HL-60/S4 treated with retinoic acid at 250 ng/mL for 4 days and 3 days (cell line): ENCODE measurements around the gene TOP1.

Experiments
- in situ Hi-C: fragments of 300-500 bp; cut with MboI; formaldehyde crosslinking; loops from 2 replicates; pipeline ENCODE4 v1.7.0; 2022; ENCODE audit warnings: low sequenced_read_pairs

The TOP1 gene

DNA sequence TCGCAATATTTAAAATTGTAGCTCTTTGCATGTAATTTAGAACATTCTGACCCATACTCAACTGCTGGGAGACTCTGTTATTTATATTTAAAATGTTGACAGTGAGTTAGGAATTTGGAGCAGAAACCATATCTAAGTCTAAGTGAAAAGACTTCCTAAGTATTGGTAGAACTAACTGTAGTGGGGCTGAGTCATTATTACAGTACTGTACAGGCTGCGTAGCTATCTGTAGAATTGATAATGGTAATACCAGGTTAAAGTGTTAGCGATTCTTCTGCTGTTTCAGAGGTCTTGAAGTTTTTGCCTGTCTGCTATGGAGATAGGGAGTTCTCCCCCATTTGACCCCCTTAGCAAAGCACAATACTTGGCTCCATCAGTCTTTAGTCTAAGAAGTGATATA lies 3.6 kb downstream of the TOP1 start:
- in situ Hi-C loops: no loop called here

DNA sequence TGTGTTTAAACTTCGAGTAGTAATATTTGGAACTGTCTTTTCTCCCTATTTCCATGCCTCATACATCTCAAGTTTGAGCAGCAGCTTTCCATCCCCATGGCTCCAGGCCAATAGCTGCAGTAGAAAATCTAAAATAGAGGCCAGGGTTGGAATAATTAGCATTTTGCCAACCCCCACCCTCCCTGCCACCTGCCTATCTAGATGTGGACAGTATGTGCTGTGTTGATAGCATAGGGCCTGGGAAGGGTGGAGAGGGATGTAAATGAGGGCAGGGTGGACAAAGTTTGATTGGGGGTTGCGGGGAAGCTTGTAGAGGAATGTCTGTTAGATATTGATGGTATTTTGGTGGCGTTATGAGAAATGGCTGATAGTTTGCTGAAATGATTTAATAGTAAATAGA lies 5.6 kb downstream of the TOP1 start:
- in situ Hi-C loops: no loop called here

DNA sequence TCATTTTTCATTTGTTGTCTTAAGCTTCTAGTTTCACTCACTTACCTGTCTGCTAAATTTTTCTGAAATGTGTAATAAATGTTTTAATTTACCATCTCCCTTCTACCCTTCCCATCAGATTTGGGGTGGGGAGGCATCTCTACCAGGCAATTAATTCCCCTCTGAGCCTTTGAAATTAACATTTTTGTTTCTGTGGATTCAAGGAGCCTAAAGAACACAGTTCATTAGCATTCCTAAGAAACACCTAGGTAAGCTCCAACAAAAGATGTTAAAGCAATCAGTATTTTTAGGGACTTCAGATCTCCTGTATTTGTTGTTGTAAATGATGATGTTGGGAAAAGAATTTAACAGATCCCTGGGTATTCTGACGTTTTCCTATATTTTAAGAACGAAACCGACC lies 6.6 kb downstream of the TOP1 start:
- in situ Hi-C loops: no loop called here

DNA sequence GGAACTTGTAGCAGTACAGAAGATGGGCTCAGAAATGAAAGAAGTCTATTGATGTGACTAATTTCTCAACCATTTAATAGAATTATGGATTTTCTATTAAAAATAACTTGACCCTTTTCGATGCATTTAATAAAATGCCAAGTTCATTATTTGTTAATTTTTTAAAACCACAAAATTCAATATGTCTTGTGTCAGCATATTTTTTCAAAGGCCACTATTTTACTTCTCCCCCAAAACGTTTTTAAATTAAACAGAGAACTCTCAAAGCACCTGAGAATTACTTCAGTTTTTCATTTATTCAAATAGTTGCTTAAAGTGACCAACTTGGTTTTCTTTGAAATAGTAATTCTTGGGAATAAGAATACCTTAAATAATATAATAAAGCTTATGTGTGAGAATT lies 8.6 kb downstream of the TOP1 start:
- in situ Hi-C loops: no loop called here

DNA sequence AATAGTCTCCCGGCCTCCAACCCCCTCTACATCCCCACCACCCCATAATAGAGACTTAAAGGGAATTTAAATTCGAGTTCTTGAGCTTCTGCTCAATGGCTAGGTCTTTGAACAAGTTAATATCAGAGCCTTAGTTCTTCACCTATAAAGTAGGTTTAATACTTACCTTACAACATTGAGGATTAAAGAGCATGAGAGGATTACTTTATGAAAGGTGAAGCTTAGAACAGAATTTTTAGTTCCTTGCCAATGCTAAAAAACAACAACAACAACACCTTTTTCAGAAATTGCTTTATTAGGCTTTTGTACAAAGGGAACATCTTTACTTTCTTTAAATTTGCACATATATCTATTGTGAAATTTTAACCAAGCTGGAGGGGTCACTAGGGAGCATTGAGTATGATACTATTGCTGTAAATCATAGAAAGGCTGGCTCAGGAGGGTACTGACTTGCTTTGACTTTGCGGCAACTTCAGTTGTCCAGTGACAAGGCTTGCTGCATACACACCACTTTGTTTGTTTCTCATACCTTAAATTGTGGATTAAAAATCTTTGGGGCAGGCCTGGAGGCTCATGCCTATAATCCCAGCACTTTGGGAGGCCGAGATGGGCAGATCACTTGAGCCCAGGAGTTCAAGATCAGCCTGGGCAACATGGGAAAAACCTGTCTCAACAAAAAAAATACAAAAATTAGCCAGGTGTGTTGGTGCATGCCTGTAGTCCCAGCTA lies 9.7 kb downstream of the TOP1 start:
- in situ Hi-C loops: no loop called here

DNA sequence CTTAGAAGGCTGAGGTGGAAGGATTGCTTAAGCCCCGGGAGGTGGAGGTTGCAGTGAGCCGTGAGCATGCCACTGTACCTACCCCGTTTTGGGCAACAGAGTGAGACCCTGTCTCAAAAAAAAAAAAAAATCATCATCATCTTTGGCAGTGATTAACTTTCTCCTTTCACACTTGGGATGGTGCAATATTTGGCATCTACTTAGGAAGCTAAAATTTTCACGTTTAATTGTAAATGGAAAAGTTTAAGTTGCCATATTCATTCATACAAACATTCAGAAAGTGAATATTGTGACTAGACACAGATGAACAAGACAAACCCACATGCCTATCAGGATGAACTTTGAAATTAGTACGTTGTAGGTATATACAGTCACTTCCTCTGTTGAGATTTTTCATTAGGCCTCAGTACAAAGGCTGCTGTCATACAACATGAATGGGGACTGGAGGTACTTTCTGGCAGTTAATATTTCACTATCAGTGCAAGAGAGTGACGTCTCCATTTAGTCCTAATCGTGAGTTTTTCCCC lies 10.3 kb downstream of the TOP1 start:
- in situ Hi-C loops: no loop called here

DNA sequence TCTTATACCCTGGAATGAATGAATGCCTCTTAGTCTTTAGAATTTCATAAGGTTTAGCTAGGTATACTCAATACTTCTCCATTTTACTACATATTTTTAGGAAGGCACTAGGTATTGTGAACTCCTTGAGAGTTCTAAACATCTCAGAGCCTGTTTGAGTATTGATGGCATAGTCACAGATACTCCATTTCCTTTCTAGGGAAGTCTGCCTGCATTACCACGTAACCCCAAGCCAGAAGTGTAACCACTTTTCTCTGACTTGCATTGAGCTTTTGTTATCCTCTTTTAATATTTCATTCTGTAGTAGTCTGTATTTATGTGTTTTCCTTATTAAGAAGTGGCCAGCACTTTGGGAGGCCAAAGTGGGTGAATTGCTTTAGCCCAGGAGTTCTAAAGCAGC lies 12.2 kb downstream of the TOP1 start:
- in situ Hi-C loops: no loop called here

DNA sequence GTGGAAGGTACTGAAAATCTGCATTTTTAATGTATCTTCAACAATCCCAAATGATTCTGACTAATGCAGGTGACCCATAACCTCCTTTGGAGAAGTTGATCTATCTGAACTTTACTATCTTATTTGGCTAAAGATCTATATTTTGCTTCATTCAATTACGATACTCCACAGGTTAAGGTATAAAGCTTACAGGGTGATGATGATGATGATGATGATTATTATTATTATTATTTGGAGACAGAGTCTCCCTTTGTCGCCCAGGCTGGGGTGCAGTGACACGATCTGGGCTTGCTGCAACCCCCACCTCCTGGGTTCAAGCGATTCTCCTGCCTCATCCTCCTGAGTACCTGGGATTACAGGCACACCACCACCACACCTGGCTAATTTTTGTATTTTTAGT lies 13.1 kb downstream of the TOP1 start:
- in situ Hi-C loops: no loop called here

DNA sequence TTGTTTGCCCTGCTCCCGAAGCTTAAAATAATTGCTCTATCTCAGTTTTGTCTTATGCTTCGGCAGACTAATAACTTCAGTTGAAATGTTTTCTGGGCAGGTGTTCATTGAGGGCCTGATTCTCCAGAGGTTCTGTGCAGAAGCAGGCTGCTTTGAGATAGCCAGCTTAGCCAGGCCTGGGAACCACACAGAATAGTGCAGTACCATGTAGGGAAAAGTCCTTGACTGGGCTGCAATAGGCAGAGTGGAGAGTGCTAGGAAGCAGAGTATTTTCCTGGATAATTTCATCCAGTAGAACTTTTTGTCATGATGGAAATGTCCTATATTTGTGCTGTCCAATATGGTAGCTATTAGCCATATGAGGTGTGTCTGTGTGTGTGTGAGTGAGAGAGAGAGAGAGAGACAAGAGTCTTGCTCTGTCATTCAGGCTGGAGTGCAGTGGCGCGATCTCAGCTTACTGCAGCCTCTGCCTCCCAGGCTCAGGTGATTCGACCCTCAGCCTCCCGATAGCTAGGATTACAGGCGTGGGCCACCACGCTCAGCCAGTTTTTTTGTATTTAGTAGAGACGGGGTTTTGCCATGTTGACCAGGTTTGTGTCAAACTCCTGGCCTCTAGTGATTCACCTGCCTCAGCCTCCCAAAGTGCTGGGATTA lies 15.9 kb downstream of the TOP1 start:
- in situ Hi-C loops: no loop called here

DNA sequence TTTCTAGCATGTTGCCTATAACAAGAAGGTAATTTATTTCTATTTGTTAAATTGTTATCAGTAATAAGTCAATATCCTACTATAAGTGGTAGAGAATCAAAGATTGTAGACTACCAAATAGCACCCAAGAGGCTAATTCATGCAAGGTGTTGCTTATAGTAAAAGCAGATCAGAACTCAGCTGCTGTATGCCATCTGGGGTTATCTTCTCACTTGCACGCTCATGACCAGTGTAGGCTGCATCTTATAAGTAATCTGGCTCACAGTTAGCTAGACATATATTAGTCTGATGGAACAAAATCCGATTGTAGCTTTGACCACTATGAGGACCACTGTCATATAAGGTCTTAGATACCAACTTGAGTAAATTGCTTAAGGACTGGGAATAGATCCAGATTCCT lies 17.0 kb downstream of the TOP1 start:
- in situ Hi-C loops: no loop called here

DNA sequence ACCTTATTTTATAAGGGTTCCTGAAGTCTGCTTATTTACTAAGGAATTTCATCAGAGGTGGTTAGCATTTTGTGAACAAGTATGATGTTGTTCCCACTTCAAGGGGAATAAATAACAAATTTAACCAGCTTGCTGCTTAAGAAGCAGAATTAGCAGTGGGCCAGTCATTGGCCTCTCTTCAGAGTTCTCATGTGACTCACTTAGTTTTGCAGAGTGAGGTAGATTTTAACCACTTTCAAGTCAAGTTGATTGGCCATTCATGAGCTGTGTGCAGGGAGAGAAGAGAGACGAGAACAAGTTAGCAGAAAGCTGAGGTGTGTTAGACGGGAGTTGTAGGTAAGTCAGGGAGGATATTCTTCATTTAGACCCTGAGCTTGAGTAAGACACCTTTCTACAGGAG lies 18.1 kb downstream of the TOP1 start:
- in situ Hi-C loops: no loop called here

DNA sequence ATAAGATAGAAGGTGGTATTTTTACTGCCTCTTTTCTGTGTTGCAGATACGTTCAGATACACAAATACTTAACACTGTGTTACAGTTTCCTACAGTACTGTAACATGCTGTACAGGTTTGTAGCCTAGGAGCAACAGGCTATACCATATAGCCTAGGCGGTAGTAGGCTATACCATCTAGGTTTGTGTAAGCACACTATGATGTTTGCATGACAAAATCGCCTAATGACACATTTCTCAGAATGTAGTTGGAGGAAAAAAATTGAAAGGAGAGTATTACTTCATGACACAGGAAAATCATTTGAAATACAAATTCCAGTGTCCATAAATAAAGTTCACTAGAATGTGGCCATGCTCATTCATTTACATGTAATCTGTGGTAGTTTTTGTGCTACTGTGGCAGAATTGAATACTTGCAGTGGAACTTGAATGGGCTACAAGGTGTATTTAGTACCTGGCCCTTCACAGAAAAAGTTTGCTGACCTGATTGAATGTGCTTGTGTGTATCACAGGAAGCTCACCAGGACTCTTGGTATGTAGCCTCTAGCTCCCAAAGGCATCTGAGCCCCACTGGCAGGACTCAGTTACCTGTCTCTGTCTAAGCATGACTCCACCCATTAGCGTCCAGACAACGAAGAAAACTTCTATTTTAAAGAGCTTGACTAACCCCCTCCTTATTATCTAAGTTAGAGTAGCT lies 18.8 kb downstream of the TOP1 start:
- in situ Hi-C loops: no loop called here

DNA sequence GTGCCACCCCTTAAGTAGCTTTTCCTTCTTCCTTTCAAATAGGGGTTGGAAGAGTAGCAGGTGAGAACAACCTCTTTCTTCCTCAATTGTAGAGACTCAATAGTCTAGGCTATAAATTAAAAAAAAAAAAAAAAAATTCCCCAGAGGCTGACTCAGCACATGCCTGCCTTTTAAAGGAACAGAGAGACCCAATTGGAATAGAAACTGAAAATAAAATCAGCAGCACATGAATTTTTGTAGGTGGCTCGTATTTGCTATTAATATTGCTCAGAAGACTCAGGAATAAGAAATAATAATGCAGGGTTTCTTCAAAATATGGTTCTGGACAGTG lies 19.3 kb downstream of the TOP1 start:
- in situ Hi-C loops: no loop called here

DNA sequence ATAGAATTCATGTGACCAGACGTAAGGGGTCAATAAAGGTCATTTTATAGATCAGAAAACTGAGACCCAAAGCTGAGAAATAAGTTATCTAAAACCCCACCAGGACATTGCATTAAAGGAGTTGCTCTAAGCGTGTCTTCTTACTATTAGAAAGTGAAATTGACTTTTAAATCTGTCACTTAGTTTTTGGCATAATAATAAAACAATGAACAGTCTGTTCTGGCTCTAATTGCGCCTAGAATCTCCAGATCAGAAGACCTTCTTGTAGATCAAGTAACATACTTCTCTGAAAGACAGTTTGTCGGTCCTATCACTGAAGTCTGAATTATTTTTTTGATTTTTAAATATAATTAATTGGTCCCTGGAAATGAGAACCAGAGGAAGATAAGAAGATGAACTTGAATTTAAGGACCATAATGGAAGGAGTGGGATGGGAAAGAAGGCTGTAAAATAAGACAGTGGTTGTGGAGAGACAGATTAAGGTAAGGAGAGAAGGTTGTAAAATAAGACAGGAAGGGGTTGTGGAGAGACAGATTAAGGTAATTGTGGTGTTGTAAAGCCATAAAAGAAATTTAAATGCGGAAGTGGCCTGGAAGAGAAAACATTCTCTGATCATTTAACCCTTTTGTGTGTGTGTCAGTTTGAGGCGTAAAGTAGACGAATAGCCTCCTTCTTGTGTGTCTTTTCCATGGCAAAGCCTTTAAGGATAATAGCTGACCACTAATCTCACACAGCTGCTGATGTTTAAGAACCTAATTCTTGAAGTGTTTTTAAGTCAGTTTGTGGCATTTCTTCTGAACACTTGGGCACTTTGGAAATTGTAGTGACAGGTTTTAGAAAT lies 20.1 kb downstream of the TOP1 start:
- in situ Hi-C loops: no loop called here

DNA sequence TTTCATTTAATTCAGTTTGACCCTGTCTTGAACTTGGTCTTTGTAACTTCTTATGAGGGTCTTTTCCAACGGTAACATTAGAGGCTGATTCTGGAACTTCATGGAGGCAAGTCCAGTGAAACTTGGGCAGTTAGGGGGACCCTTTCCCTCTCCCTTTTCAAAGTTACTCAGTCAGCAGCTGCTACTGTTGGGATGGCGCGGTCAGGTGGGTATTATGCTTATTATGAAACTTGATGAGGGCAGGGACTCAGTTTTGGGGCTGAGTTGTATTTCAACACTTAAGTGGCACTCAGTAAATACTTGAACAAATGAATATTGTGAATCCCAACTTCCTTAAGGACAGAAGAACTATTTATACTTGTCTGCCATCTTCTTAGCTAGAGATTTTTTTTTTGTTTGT lies 20.8 kb downstream of the TOP1 start:
- in situ Hi-C loops: no loop called here

DNA sequence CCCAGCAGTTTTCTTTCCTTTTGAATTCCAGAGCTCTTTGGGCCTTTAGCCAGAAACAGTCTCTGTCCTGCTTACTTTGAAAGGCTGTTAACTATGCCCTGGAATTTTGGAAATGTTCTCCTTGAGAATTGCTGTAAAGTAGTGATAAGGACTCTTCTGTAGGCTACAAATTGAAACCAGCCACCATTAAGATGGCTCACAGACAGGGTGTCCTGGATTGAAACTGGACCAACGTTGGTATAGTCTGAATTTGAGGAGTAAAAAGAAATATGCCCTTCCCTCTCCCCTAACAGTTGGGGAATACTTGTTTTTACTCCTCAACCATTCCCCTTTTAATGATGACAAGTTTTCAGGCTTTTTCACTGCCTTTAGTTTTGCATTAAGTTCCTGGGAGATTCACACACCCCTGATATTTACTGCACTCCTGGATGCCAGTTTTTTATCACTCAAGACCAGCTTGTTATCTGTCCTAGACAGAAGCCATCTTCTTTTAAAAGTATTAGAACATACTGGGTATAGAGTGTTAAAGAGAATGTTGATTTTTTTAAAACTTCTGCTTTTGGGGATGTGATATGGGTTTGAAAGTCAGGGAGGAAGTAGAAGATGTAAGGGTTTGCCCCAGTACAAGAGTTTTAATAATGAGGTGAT lies 21.9 kb downstream of the TOP1 start:
- in situ Hi-C loops: no loop called here

DNA sequence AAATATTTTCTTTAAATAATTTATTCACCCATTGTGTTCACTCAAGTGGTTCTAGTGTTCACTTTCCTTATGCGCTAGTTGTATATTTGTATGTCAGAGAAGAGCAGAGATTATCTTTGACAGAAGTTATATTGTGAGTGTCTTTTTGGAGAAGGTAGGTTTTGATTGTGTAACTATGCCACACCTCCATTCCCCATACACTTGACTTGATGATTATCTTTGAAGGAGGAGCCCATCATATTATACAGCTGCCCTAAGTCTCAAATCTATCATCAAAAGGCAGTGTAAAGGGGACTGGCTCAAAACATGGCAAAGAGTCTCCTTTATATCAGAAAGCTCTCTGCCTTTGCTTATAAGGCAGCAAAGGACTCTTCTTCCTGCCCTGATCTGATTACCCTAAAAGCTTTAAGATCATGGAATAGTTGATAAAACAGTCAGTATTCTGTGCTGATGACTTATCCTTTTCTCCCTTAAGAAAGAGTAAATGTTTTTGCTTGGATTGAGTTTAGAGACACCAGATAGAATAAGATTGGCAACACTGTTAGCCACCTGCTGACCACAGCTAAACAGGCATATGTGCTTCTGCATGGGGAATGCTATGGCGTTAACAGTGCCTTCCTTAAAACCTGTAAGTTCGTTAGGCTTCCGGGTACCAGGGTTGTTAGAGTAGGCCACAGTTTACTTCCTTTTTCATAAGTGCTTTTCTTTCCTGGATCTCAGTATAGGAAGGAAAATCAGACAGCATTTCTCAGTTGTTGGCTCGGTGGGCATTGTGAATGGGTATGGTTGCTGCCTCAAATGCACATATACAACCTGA lies 22.6 kb downstream of the TOP1 start:
- in situ Hi-C loops: no loop called here

DNA sequence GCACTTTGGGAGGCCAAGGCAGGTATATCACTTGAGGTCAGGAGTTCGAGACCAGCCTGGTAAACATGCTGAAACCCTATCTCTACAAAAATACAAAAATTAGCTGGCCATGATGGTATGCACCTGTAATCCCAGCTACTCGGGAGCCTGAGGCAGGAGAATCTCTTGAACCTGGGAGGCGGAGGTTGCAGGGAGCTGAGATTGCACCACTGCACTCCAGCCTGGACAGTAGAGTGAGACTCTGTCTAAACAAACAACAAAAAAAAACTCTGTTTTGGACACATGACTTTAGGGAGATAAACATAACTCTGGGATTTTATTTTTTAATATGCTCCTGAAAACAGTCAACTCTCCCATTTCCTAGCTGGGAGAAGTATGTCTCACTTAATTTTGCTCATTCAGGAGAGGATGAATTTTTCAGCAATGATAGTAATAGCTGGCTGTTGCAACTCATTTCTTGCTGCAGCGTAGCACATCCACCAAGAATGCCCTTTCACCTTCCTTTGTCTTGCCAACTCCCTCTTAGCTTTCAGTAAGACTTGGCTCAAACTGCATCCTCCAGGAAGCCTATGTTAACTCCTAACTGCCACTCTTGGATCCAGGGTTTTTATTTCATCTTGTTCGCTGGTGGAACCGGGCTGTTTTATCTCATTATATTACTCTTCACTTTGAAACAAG lies 24.3 kb downstream of the TOP1 start:
- in situ Hi-C loops: no loop called here

DNA sequence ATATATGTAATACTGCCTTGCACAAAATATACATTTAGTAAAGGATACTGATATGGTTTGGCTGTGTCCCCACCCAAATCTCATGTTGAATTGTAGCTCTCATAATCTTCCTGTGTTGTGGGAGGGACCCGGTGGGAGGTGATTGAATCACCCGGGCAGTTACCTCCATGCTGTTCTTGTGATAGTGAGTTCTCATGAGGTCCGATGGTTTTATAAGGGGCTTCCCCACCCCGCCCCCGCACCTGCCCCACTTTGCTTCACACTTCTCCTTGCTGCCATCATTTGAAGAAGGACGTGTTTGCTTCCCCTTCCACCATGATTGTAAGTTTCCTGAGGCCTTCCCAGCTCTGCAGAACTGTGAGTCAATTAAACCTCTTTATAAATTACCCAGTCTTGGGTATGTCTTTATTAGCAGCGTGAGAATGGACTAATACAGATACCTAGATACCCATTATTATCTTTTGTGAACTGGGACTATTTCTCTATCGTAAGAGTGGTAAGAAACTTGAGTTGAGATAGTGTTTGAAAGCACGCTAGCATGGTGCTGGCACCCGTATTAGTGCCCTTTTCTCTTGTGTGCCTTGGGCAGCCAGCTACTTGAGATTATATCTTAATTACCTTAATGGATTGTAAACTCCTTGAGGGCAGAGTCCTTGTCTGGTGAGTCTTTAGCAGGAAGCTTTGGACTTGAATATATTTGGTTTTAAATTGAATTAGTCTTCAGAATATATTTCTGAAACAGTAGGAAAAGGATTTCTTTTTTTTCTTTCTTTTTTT lies 25.6 kb downstream of the TOP1 start:
- in situ Hi-C loops: no loop called here
